COLO829 (cell line): ENCODE data around the gene VASH1.

Experiments used
- DNase-seq: peaks from one replicate; pipeline ENCODE4 v3.0.0; 2012; ENCODE audit warnings: low spot score

The VASH1 gene

DNA sequence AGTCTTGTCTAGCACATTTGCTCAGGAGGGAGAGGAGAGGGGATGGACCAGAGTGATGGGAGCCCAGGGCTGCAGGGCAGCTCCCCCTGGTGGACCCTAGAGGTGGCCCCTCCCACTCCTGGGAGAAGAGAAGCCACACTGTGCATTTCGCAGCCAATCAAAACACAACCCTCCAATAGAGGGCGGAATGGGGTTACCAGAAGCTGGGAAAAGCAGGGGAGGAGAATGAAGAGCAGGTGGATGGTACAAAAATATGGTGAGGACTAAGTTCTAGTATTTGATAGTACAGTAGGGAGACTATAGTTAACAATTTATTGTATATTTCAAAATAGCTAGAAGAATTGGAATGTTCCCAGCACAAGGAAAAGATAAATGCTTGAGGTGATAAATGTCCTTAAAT is 23.6 kb downstream of the VASH1 start:
- peak; percentile 96 for DNase-seq

- no peak for DNase-seq
These were observed 25.3 kb downstream of the VASH1 start for GRCh38 chr14:76786601-76787000.

DNA sequence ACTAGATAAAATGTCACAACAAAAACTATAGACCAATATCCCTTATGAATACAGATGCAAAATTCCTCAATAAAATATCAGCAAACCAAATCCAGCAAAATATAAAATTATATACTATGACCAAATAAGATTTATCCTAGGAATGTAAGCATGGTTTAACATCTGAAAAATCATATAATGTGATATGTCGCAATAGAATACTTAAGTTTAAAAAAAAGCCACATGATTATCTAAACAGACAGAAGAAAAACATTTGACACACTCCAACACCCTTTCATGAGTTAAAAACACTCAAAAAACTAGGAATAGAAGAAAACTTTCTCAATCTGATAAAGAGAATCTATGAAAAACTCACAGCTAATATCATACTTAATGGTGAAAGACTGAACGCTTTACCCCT is 31.2 kb downstream of the VASH1 start:
- no peak for DNase-seq

DNA sequence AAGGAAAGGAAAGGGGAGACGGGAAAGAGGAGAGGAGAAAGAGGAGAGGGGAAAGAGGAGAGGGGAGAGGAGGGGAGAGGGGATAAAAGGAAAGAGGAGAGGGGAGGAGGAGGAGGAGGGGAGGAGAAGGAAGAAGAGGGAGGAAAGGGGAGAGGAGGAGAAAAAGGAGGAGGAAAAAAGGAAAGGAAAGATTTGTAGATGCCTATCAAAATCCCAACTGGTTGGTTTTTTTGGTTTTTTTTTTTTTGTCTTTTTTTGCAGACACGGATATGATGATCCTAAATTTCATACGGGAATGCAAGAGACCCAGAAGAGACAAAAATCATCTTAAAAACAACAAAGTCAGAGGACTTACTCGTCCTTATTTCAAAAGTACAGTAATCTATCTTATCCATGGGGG is 32.1 kb downstream of the VASH1 start:
- DNase-seq, result no peak

GRCh38 chr14:76793956-76794355 is 32.7 kb downstream of the VASH1 start:
- DNase-seq, result no peak

GRCh38 chr14:76806446-76806845 is 45.2 kb downstream of the VASH1 start:
- DNase-seq, result no peak

DNA sequence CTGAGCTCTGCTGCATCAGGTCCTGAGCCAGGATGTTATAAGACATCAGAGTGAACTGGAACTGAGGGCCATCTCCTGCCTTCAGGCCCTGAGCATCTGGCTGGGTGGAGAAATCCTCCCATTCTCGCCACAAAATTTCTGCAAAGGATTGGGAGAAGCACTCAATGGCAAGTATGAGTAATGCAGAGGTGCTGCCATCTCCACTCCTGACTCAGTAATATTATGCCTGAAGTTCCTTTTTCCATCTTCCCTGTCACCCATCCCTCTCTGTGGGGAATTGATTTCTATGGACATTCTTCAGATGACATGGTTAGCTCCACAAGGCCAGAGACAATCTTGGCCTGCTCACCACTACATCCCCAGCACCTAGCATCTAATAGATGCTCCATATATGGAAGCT is 46.7 kb downstream of the VASH1 start:
- no peak for DNase-seq

DNA sequence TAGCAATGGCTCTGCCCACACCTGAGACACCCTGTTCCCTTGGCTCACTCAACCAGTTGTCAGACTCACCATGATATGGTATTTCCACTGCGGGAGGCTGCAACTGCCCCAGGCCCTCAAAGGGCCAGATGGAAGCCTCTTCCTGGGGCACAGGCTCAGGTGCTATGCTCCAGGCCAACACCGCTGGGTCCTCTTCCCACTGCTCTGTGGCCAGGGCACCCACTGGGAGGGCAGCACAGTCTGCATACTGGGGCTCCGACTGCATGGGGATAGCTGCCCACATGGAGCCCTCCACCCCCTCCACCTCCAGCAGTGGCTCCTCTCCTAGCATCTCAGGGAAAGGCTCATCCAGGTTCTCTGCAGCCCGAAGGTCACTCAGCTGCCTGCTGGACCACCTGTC is 47.7 kb downstream of the VASH1 start:
- no peak for DNase-seq

DNA sequence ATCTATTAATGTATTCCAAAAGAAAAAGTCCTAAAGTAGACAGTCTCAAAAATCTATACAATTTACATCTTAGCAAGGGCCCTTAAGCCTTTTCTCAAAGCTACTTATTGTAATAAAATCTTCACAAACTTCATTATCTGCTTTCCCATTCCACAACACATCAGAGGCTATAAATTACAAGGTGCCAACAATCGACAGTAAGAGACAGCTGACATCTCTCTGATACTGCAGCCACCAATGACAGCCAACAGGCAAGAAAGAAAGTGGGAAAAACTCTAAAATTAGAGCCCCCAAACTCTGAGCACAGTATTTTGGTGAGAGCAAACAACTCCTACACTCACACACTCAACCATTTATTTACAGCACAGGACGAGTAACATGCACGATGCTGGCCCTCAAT is 49.3 kb downstream of the VASH1 start:
- no peak for DNase-seq

GRCh38 chr14:76810953-76811400 is 49.7 kb downstream of the VASH1 start:
- DNase-seq, result peak; percentile 37

DNA sequence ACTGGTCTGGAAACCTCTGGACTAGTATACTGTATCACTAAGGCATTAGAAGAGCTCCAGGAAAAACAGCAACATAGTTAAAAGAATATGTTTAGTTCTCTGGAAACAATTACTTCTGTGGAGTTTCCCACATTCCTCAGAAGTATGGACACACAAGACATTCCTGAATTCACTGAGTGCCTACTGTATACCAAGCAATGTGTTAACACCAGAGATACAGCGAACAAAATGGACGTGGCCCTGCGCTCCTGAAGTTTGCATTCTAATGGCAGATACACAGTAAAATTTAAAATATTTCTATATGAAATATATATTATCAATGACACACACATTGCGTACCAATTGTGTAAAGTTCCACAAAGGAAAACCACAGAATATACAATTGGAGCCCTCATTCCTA is 50.3 kb downstream of the VASH1 start:
- no peak for DNase-seq

GRCh38 chr14:76812093-76812421 is 50.8 kb downstream of the VASH1 start:
- no peak for DNase-seq

GRCh38 chr14:76812422-76813383 is 51.4 kb downstream of the VASH1 start, which contains the start of gene ANGEL1:
Gene ANGEL1, minus strand, starts transcription at chr14:76812882. Its CDS starts 55 bp downstream, at chr14:76812827.
- DNase-seq, result peak; percentile 89

GRCh38 chr14:76814726-76815645 is 53.7 kb downstream of the VASH1 start:
- no peak for DNase-seq

DNA sequence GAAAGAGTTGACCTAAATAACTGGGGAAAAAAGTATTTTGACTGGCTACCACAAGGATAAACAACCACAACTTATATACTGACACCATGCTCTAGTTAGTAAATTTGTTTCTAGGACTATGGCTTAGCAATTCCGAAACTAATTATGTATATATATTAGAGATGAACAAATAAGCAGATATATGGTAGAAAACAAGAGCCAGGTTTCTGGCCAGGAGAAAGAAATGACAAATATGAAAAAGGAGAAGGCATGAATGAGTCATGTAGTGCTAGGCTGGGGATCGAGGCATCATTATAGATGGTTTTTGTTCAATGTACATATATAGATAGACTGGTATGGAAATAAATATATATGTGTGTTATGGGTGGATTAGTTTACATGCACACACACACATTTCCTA is 59.4 kb downstream of the VASH1 start:
- no peak for DNase-seq

GRCh38 chr14:76826122-76826521 is 64.9 kb downstream of the VASH1 start, which contains the start of gene LRRC74A:
Gene LRRC74A, plus strand, starts transcription at chr14:76826408. Its CDS starts 290 bp downstream, at chr14:76826698.
- DNase-seq, result no peak

DNA sequence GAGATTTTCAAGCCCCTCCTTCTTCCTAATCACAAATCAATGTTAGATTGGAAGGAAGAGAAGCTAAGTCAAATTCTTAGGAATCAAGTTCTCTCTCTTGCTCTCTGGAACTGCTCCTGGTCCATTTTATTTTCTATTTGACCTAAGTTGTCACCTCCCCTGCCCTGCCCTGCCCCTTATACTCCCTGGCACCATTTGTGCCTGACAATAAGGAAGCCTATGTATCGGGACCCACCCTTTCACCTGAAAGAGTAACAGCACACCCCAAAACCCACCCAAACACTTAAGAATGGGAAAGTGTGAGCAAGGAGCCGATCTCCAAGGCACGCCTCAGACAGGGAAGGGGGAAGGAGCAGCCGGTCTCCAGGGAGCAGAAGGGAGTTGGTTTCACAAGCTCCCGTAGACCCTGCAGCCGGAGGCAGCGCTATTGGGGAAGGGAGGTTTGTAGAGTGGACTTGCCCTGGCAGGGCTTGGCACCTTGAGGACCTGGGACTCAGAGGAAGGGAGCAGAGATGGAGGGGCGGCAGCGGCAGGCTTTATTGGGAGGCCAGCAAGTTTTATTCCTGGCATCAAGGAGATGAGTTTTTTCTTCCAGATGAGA is 66.5 kb downstream of the VASH1 start:
- no peak for DNase-seq

DNA sequence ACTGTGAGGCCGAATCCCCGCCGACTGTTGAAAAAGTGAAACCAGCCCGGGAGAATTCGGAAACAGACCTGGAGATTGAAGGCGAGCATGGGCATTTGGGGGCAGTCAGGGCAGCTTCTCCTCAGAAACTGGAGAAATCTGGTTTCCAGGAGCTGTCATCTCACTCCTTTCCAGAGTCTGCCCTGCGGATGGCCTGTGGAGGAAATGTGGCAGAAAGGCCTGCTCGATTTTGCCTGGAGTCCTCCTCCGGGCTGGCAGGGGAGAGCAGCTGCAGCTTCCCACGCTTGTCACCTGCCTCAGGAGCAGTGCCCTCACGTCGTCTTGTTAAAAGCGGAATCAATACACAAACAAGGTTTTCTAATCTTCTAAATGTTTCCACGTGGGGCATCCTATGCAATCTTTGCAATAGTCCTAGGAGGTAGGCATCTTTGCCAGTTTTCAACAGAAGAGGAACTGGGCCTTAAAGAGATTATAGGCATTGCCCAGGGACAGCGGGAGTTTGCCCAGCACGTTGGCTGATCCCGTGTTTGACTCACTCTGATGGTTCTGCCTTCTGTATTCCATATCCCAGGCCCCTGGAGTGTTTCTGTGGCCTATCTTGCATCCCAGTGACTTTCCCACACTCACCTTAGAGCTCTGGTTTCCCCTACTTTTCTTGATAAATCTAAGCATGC is 67.2 kb downstream of the VASH1 start:
- no peak for DNase-seq

- no peak for DNase-seq
These were observed 67.7 kb downstream of the VASH1 start for GRCh38 chr14:76829013-76829365.

GRCh38 chr14:76829650-76830421 is 68.6 kb downstream of the VASH1 start:
- peak; percentile 93 for DNase-seq

GRCh38 chr14:76830556-76830955 is 69.3 kb downstream of the VASH1 start:
- DNase-seq, result no peak
